Left ventricle myocardium inferior (tissue), 1 donor: Measurements from ENCODE around the gene LRMDA. TPM values are rescaled to one million over a fixed set of nuclear protein-coding genes. Genes with fewer than 3 reads are reported as not detected.

ENCODE experiments used
- DNase-seq: peaks from one replicate; pipeline ENCODE4 v3.0.0-alpha.2; 2020
- H3K27ac ChIP-seq: fragments of 200-600 bp; replicated peaks from 2 replicates; pipeline ENCODE4 v1.8.0; 2021
- H3K27me3 ChIP-seq: fragments of 200-600 bp; 2 replicates; pipeline ENCODE4 v1.8.0; 2021; ENCODE audit warnings: low read depth
- H3K36me3 ChIP-seq: fragments of 200-600 bp; 2 replicates; pipeline ENCODE4 v1.8.0; 2021
- H3K4me1 ChIP-seq: fragments of 200-600 bp; 2 replicates; pipeline ENCODE4 v1.8.0; 2021
- H3K4me3 ChIP-seq: fragments of 200-600 bp; 2 replicates; pipeline ENCODE4 v1.8.0; 2021; ENCODE audit warnings: mild to moderate bottlenecking, moderate library complexity
- H3K9me3 ChIP-seq: fragments of 200-600 bp; replicated peaks from 2 replicates; pipeline ENCODE4 v1.8.0; 2021
- CTCF ChIP-seq: fragments of 200-600 bp; IDR thresholded peaks from 2 replicates; pipeline ENCODE4 v1.8.0; 2021; ENCODE audit warnings: antibody characterized with exemption, mild to moderate bottlenecking, borderline replicate concordance
- intact Hi-C: fragments of 100-400 bp; cut with micrococcal nuclease; formaldehyde crosslinking; loops from one replicate; pipeline ENCODE4 v1.11.0; 2022
- total RNA-seq: library from RNA; stranded (reverse); fragmentation: NEBNext Ultra II Directional; extraction: Animal tissue kit (Norgen Biotek cat#: 25700); gene quantifications from one replicate; pipeline ENCODE4 v1.2.1, GENCODE V29; 2021
- donor health status: DM: no; HTN: yes; CAD: no; lungs with severe emphysema.

Gene LRMDA
- total RNA-seq, 1 donor from 2014 or later, result 18.7 TPM

GRCh38 chr10:75737580-75737949 is 306.1 kb downstream of the LRMDA start:
- intact Hi-C loops, result no loop called here
- TF ChIP-seq CTCF, result no peak

GRCh38 chr10:75738924-75739323 is 307.5 kb downstream of the LRMDA start:
- Histone ChIP-seq H3K4me3 (no peak overlapping the region), H3K9me3 (peaks cover 9% of the 10 kb centered on the region), H3K27ac (no peak overlapping the region), H3K27me3 (no peaks in the 10 kb centered on the region), H3K4me1 (no peaks in the 10 kb centered on the region), H3K36me3 (no peaks in the 10 kb centered on the region)
- no peak for TF ChIP-seq CTCF
- DNase-seq, result no peak
- intact Hi-C loops, result no loop called here

More at GRCh38 chr10:75737580-75737949, 306.1 kb downstream of the LRMDA start:
- Histone ChIP-seq H3K36me3 (no peaks in the 10 kb centered on the region), H3K27ac (no peak overlapping the region), H3K9me3 (peaks cover 9% of the 10 kb centered on the region), H3K27me3 (no peaks in the 10 kb centered on the region), H3K4me3 (no peak overlapping the region), H3K4me1 (no peaks in the 10 kb centered on the region)
- no peak for DNase-seq

- Histone ChIP-seq H3K27ac (no peak overlapping the region), H3K4me1 (no peaks in the 10 kb centered on the region), H3K9me3 (peaks cover 9% of the 10 kb centered on the region), H3K4me3 (no peak overlapping the region), H3K27me3 (no peaks in the 10 kb centered on the region), H3K36me3 (no peaks in the 10 kb centered on the region)
- DNase-seq, result no peak
- TF ChIP-seq CTCF, result no peak
- intact Hi-C loops, result no loop called here
These were observed 308.2 kb downstream of the LRMDA start for GRCh38 chr10:75739414-75740143.

- no peaks in the 10 kb centered on the region for H3K27me3 ChIP-seq
- no peak for DNase-seq
- no peaks in the 10 kb centered on the region for H3K36me3 ChIP-seq
- no peak overlapping the region for H3K27ac ChIP-seq
- H3K4me3 ChIP-seq, result no peak overlapping the region
- peaks cover 9% of the 10 kb centered on the region for H3K9me3 ChIP-seq
- no peak for TF ChIP-seq CTCF
- H3K4me1 ChIP-seq, result no peaks in the 10 kb centered on the region
- intact Hi-C loops, result no loop called here
These were observed 309.1 kb downstream of the LRMDA start for GRCh38 chr10:75740541-75740940.

GRCh38 chr10:75742355-75742754 is 310.9 kb downstream of the LRMDA start:
- H3K4me1 ChIP-seq, result no peaks in the 10 kb centered on the region
- peaks cover 9% of the 10 kb centered on the region for H3K9me3 ChIP-seq
- H3K27me3 ChIP-seq, result no peaks in the 10 kb centered on the region
- no peaks in the 10 kb centered on the region for H3K36me3 ChIP-seq
- no peak overlapping the region for H3K27ac ChIP-seq
- intact Hi-C loops, result no loop called here
- H3K4me3 ChIP-seq, result no peak overlapping the region
- no peak for DNase-seq
- TF ChIP-seq CTCF, result no peak
